WTC11 (cell line): ENCODE measurements around the gene AADACL4. TPM values are rescaled to one million over a fixed set of nuclear protein-coding genes. Genes with fewer than 3 reads are reported as not detected.

Experiments
- ATAC-seq: fragments of 200-7000 bp; cut with Tn5 transposase; 2 replicates; pipeline ENCODE4 v1.10.0; 2021; ENCODE audit warnings: mild to moderate bottlenecking, moderate library complexity
- CTCF ChIA-PET: fragments of 300-600 bp; sonication (Branson Sonifier 250); formaldehyde crosslinking; loops from one replicate; lab custom pipeline; 2021; ENCODE audit warnings: antibody characterized with exemption; lab: Charles Lee
- POLR2A ChIA-PET: fragments of 350-600 bp; sonication (Branson Sonifier 250); formaldehyde crosslinking; loops from one replicate; lab custom pipeline; 2021; ENCODE audit warnings: antibody characterized with exemption; lab: Charles Lee
- DNase-seq: peaks from one replicate; pipeline ENCODE4 v3.0.0; 2021; ENCODE audit warnings: low spot score
- H3K27ac Mint-ChIP-seq: 2 replicates; pipeline ENCODE4 v1.8.0; 2021; ENCODE audit warnings: mixed read lengths
- H3K27me3 Mint-ChIP-seq: 2 replicates; pipeline ENCODE4 v1.8.0; 2021; ENCODE audit warnings: low read depth, mild to moderate bottlenecking, moderate library complexity, mixed read lengths
- H3K36me3 Mint-ChIP-seq: 2 replicates; pipeline ENCODE4 v1.8.0; 2021; ENCODE audit warnings: mixed read lengths
- H3K4me1 Mint-ChIP-seq: 2 replicates; pipeline ENCODE4 v1.8.0; 2022; ENCODE audit warnings: mixed read lengths
- H3K4me3 Mint-ChIP-seq: 2 replicates; pipeline ENCODE4 v1.8.0; 2021; ENCODE audit warnings: mild to moderate bottlenecking, moderate library complexity, mixed read lengths
- H3K9me3 Mint-ChIP-seq: 2 replicates; pipeline ENCODE4 v1.8.0; 2021; ENCODE audit warnings: mixed read lengths
- AR ChIP-seq: fragments of 250-450 bp; sonication (Bioruptor Pico); IDR thresholded peaks from 2 replicates; pipeline ENCODE4 v1.9.0; 2021; ENCODE audit warnings: mild to moderate bottlenecking
- CTCF ChIP-seq: fragments of 200-600 bp; IDR thresholded peaks from 2 replicates; pipeline ENCODE4 v1.8.0; 2022; ENCODE audit warnings: antibody characterized with exemption
- E2F4 ChIP-seq: sonication (generic); formaldehyde crosslinking; IDR thresholded peaks from 2 replicates; pipeline ENCODE4 v1.8.1; 2022; ENCODE audit warnings: low read depth, mild to moderate bottlenecking, moderate library complexity, missing genetic modification reagents, borderline replicate concordance
- ETV6 ChIP-seq: sonication (generic); formaldehyde crosslinking; IDR thresholded peaks from 2 replicates; pipeline ENCODE4 v1.8.1; 2022; ENCODE audit warnings: mild to moderate bottlenecking, missing genetic modification reagents
- GABPB1 ChIP-seq: sonication (generic); formaldehyde crosslinking; IDR thresholded peaks from 2 replicates; pipeline ENCODE4 v1.8.1; 2023; ENCODE audit warnings: mild to moderate bottlenecking, missing genetic modification reagents
- GRHL2 ChIP-seq: fragments of 250-450 bp; sonication (Bioruptor Pico); IDR thresholded peaks from 2 replicates; pipeline ENCODE4 v1.8.0; 2022; ENCODE audit warnings: mild to moderate bottlenecking, moderate library complexity; ENCODE audit not compliant: insufficient replicate concordance, severe bottlenecking
- GTF2I ChIP-seq: fragments of 250-450 bp; sonication (Bioruptor Pico); conservative IDR thresholded peaks from 2 replicates; pipeline ENCODE4 v1.4.0; 2021; ENCODE audit warnings: mild to moderate bottlenecking
- IRF2 ChIP-seq: sonication (generic); formaldehyde crosslinking; IDR thresholded peaks from 2 replicates; pipeline ENCODE4 v1.8.0; 2022; ENCODE audit warnings: low read depth, missing genetic modification reagents, borderline replicate concordance
- JAZF1 ChIP-seq: fragments of 250-450 bp; sonication (Bioruptor Pico); IDR thresholded peaks from 2 replicates; pipeline ENCODE4 v1.9.0; 2021; ENCODE audit warnings: moderate library complexity, mild to moderate bottlenecking, inconsistent platforms
- MAX ChIP-seq: sonication (generic); formaldehyde crosslinking; IDR thresholded peaks from 2 replicates; pipeline ENCODE4 v1.8.0; 2022; ENCODE audit warnings: mild to moderate bottlenecking, missing genetic modification reagents
- MXD4 ChIP-seq: fragments of 250-450 bp; sonication (Bioruptor Pico); IDR thresholded peaks from 2 replicates; pipeline ENCODE4 v1.8.0; 2021; ENCODE audit warnings: mild to moderate bottlenecking, moderate library complexity, borderline replicate concordance
- MYBL2 ChIP-seq: sonication (generic); formaldehyde crosslinking; IDR thresholded peaks from 2 replicates; pipeline ENCODE4 v1.8.1; 2023; ENCODE audit warnings: mild to moderate bottlenecking, moderate library complexity, missing genetic modification reagents
- NFE2L1 ChIP-seq: sonication (generic); formaldehyde crosslinking; IDR thresholded peaks from 2 replicates; pipeline ENCODE4 v1.8.1; 2023; ENCODE audit warnings: missing genetic modification reagents
- RELA ChIP-seq: sonication (generic); formaldehyde crosslinking; IDR thresholded peaks from 2 replicates; pipeline ENCODE4 v1.8.1; 2022; ENCODE audit warnings: missing genetic modification reagents, mild to moderate bottlenecking, borderline replicate concordance
- TEAD1 ChIP-seq: sonication (generic); formaldehyde crosslinking; IDR thresholded peaks from 2 replicates; pipeline ENCODE4 v1.8.0; 2022; ENCODE audit warnings: mild to moderate bottlenecking, missing genetic modification reagents
- TEAD4 ChIP-seq: sonication (generic); formaldehyde crosslinking; IDR thresholded peaks from 2 replicates; pipeline ENCODE4 v1.8.0; 2022; ENCODE audit warnings: mild to moderate bottlenecking, missing genetic modification reagents
- USF1 ChIP-seq: sonication (generic); formaldehyde crosslinking; IDR thresholded peaks from 2 replicates; pipeline ENCODE4 v1.8.0; 2022; ENCODE audit warnings: mild to moderate bottlenecking, missing genetic modification reagents
- ZBTB21 ChIP-seq: sonication (generic); formaldehyde crosslinking; IDR thresholded peaks from 2 replicates; pipeline ENCODE4 v1.8.1; 2023; ENCODE audit warnings: mild to moderate bottlenecking, missing genetic modification reagents, borderline replicate concordance
- ZNF121 ChIP-seq: sonication (generic); formaldehyde crosslinking; IDR thresholded peaks from 2 replicates; pipeline ENCODE4 v1.8.0; 2023; ENCODE audit warnings: missing genetic modification reagents
- ZNF416 ChIP-seq: fragments of 250-450 bp; sonication (Bioruptor Pico); IDR thresholded peaks from 2 replicates; pipeline ENCODE4 v1.9.0; 2021; ENCODE audit warnings: mild to moderate bottlenecking, inconsistent platforms
- total RNA-seq: library from RNA; stranded (reverse); gene quantifications from 3 replicates; pipeline ENCODE4 v1.2.3, GENCODE V29; 2021

AADACL4 gene
- total RNA-seq, 1 experiment from 2014 or later, result 0.11 TPM

- H3K27ac Mint-ChIP-seq, result no peak overlapping the region
- POLR2A ChIA-PET, result no interaction called here
- peaks cover 10% of the 10 kb centered on the region for H3K9me3 Mint-ChIP-seq
- no peak for DNase-seq
- no peak for TF ChIP-seq GRHL2 (CRISPR knock-in tag)
- TF ChIP-seq MXD4 (CRISPR knock-in tag), result no peak
- TF ChIP-seq ZNF121, result no peak
- no peak for TF ChIP-seq ZNF416 (CRISPR knock-in tag)
- TF ChIP-seq TEAD1, result no peak
- no peak for TF ChIP-seq ZBTB21
- no peak for TF ChIP-seq AR
- TF ChIP-seq NFE2L1, result no peak
- TF ChIP-seq MYBL2, result no peak
- TF ChIP-seq IRF2 (CRISPR knock-in tag), result no peak
- TF ChIP-seq USF1, result no peak
- TF ChIP-seq CTCF, result no peak
- TF ChIP-seq JAZF1, result no peak
- TF ChIP-seq ETV6 (CRISPR knock-in tag), result no peak
- TF ChIP-seq, all 79 proteins: peak for 0
- no peak overlapping the region for H3K4me3 Mint-ChIP-seq
- peaks cover 54% of the 10 kb centered on the region for H3K4me1 Mint-ChIP-seq
- no peaks in the 10 kb centered on the region; the same call in 1 of the 2 replicates for H3K27me3 Mint-ChIP-seq
- peaks cover 20% of the 10 kb centered on the region for H3K36me3 Mint-ChIP-seq
- CTCF ChIA-PET, result interaction anchor here (3.0 to 5.9 kb wide), 2 partner anchors 15 to 39 kb away, joined by 11 to 107 read pairs; partner anchors contain the start of genes AADACL4 and DHRS3
- ATAC-seq, result no peak
Observed at GRCh38 chr1:12603224-12603623, 40.7 kb upstream of the AADACL4 start.

GRCh38 chr1:12604114-12604874 lies 39.6 kb upstream of the AADACL4 start:
- Mint-ChIP-seq H3K36me3 (peaks cover 24% of the 10 kb centered on the region), H3K4me3 (no peak overlapping the region), H3K27me3 (no peaks in the 10 kb centered on the region; the same call in 1 of the 2 replicates), H3K9me3 (peaks cover 10% of the 10 kb centered on the region), H3K4me1 (peaks cover 50% of the 10 kb centered on the region)
- POLR2A ChIA-PET, result no interaction called here
- no peak for TF ChIP-seq TEAD4
- peak; percentile 85 for TF ChIP-seq GABPB1
- TF ChIP-seq, all 79 proteins: peak for 1
- no peak overlapping the region for H3K27ac Mint-ChIP-seq
- DNase-seq (no peak), ATAC-seq (peak; percentile 21)
- CTCF ChIA-PET, result interaction anchor here (1.0 to 5.9 kb wide), 2 partner anchors 14 to 55 kb away, joined by 3 to 107 read pairs; partner anchors contain the start of gene DHRS3

- Mint-ChIP-seq H3K4me1 (peaks cover 44% of the 10 kb centered on the region), H3K27ac (no peak overlapping the region), H3K27me3 (no peaks in the 10 kb centered on the region; the same call in 1 of the 2 replicates), H3K36me3 (peaks cover 25% of the 10 kb centered on the region), H3K4me3 (no peak overlapping the region), H3K9me3 (peaks cover 10% of the 10 kb centered on the region)
- DNase-seq, result no peak
- TF ChIP-seq ZNF121 (no peak), ZNF416 (CRISPR knock-in tag) (no peak), MAX (CRISPR knock-in tag) (no peak), TEAD1 (no peak), RELA (CRISPR knock-in tag) (no peak), GTF2I (CRISPR knock-in tag) (no peak), E2F4 (CRISPR knock-in tag) (no peak)
- no peak for ATAC-seq
- ChIA-PET CTCF (interaction anchor here (5.9 kb wide), 1 partner anchor 13 kb away, joined by 107 read pairs; the partner anchor contains the start of gene DHRS3), POLR2A (no interaction called here)
Observed at GRCh38 chr1:12604986-12605385, 38.9 kb upstream of the AADACL4 start.
